ENCODE results near the gene ULK2.

Gene ULK2

DNA sequence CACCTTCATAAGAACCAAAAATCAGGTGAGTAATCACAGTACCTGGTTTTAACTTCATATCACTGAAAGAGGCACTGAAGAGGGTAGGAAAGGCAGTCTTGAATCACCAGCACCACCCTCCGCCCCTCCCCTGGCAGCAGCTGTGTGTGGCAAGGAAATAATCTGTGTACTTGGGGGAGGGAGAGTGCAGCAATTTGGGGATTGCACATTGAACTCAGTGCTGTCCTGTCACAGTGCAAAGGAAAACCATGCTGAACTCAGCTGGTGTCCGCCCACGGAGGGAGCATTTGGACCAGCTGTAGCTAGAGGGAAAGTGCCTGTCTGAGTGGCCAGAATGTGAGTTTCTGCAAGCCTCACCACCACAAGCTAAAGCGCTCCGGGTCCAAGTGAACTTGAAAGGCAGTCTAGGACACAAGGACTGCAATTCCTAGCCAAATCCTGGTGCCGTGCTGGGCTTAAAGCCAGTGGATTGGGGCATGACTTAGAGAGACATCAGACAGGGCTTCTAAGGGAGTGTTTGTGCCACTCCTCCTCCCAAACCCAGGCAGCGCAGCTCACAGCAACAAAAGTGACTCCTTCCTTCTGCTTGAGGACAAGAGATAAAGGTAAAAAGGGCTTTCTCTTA lies 79.9 kb downstream of the ULK2 start:
- DNase-seq (ENCODE audit: low read depth), result no peak
- TF ChIP-seq CTCF (conservative IDR thresholded peaks at IDR 0.05; ENCODE audit: control insufficient read depth, insufficient read depth, low read depth, low read length), result no peak
- no peak overlapping the region for H3K4me3 ChIP-seq (ENCODE audit: control insufficient read depth, low read depth, low read length)

GRCh38 chr17:19785854-19786253 lies 81.9 kb downstream of the ULK2 start:
- TF ChIP-seq CTCF (conservative IDR thresholded peaks at IDR 0.05; ENCODE audit: control insufficient read depth, insufficient read depth, low read depth, low read length), result no peak
- no peak overlapping the region for H3K4me3 ChIP-seq (ENCODE audit: control insufficient read depth, low read depth, low read length)
- DNase-seq (ENCODE audit: low read depth), result no peak

DNA sequence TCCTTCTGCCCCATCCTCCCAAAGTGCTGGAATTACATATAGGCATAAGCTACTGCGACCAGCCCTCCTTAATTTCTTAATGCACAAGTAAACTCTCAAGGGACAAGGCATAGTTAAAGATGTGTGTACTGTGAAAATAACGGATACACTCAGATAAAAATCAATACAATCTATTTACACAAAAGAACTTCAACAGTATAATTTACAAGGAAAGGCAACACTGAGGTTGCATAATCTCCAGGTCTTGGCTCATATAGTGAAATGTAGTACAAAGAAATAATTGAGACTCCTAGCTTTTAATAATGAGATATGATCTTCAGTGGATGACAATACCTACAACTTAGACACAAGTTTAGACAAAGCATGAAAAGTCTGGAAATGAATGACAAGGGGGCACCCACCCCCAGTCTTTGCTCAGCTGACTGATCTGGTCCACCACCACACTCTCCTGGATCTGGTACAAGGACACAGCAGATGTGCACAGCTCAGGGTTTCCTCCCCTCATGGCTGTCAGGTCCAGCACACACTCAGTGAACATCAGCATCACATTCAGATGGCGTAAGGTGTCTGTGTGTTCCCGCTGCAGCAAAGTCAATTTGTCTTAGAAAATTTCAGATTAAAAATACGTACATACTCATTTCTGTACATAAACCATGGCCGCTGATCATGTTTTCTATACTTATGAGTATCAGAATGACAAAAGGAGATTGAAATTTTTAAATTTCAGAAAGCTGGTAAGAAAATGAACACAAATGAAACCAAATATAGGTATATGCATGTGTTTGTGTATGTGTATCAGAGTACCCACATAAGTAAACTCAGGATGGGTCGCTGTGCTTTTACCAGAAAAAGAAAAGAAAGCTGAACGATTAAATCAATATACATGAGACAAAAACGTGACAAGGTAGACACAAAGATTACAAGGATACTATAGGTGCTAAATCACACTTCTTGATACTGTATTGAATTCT lies 86.0 kb downstream of the ULK2 start:
- H3K4me3 ChIP-seq (ENCODE audit: control insufficient read depth, low read depth, low read length), result no peak overlapping the region
- no peak for TF ChIP-seq CTCF (conservative IDR thresholded peaks at IDR 0.05; ENCODE audit: control insufficient read depth, insufficient read depth, low read depth, low read length)
- DNase-seq (ENCODE audit: low read depth), result no peak

- no peak overlapping the region for H3K4me3 ChIP-seq (ENCODE audit: control insufficient read depth, low read depth, low read length)
- no peak for TF ChIP-seq CTCF (conservative IDR thresholded peaks at IDR 0.05; ENCODE audit: control insufficient read depth, insufficient read depth, low read depth, low read length)
- no peak for DNase-seq (ENCODE audit: low read depth)
Measured at GRCh38 chr17:19780846-19781245, 86.9 kb downstream of the ULK2 start.

DNA sequence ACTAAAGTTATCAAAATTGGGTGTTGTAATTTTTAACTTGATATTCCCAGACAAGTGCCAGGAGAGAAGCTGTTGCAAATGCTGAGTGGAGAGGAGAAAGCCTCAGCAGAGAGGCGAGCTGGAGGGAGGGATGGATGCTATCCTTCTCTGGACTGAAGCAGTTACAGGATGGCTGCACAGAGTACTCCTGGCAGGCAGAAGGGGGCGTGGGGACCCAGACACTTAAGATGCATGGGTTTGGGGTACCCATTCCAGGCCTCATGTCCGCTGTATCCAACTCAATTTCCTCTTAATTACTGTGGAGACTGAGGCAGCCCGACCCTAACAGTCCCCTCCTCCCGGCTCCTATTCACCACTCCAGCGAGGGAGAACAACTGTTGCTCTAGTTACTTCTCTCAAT lies 94.2 kb downstream of the ULK2 start:
- DNase-seq (ENCODE audit: low read depth), result no peak
- no peak for TF ChIP-seq CTCF (conservative IDR thresholded peaks at IDR 0.05; ENCODE audit: control insufficient read depth, insufficient read depth, low read depth, low read length)
- H3K4me3 ChIP-seq (ENCODE audit: control insufficient read depth, low read depth, low read length), result no peak overlapping the region

DNA sequence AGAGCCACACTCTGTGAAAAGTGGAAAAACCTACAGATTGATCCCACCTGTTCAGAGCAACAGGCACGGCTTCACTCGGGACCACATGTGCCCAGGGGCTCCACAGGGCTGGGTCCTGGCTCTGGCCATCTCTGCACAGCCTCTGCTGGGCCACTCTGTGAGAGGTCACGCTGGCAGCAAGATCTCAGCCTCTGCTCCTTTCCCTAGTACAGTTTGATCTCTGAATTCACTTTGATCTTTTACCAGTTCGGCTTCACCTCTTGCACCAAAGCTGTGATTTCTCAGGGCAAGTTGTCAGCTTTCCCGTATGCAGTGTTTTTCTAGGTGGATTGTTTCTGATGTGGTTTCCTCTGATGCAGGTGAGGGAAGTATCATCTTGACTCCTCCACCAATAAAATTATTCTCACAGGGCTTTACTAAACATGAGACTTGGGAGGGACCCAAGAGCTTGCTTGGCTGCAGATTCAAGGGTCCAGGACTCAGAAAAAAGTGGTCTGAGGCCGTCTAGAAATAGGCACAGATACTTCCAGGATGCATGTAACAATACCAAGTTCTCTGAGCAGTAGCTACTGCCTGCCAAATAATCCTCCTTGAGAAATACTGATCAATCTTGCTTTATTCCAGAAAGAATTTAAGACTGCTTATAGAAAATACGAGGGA lies 95.6 kb downstream of the ULK2 start:
- DNase-seq (ENCODE audit: low read depth), result no peak
- H3K4me3 ChIP-seq (ENCODE audit: control insufficient read depth, low read depth, low read length), result no peak overlapping the region
- TF ChIP-seq CTCF (conservative IDR thresholded peaks at IDR 0.05; ENCODE audit: control insufficient read depth, insufficient read depth, low read depth, low read length), result no peak

Data from fibroblast of mammary gland (primary cell).